ENCODE results near the gene TXNRD2.

Gene TXNRD2

DNA sequence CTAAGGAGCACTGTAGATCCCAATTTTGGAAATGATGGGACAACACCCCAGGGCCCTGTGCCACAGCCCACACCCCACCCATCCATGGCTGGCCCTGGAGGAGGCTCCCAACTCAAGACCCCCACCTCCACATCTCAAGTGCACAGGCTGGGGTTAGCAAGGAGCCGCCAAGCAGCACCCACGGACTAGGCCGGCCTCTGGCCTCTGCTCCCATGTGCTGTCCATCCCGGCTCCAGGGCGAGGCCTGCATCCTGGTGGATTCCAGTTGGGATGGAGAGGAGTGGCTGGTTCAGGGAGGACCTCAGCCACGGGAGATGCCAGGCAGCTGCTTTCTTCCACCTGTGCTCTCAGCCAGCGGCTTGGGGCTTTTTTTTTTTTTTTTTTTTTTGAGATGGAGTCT is 43.5 kb downstream of the TXNRD2 start:
- Histone ChIP-seq H3K9ac (ENCODE audit: low read depth, low read length) (no peak overlapping the region), H3K4me3 (ENCODE audit: low read depth, low read length) (no peak overlapping the region), H3K36me3 (ENCODE audit: control insufficient read depth, insufficient read depth, low read length) (no peaks in the 10 kb centered on the region), H3K9me3 (ENCODE audit: control insufficient read depth, insufficient read depth, low read length) (no peaks in the 10 kb centered on the region), H3K4me1 (ENCODE audit: control insufficient read depth, insufficient read depth, low read length) (no peaks in the 10 kb centered on the region), H3K27me3 (ENCODE audit: control insufficient read depth, insufficient read depth, low read length) (no peaks in the 10 kb centered on the region)

DNA sequence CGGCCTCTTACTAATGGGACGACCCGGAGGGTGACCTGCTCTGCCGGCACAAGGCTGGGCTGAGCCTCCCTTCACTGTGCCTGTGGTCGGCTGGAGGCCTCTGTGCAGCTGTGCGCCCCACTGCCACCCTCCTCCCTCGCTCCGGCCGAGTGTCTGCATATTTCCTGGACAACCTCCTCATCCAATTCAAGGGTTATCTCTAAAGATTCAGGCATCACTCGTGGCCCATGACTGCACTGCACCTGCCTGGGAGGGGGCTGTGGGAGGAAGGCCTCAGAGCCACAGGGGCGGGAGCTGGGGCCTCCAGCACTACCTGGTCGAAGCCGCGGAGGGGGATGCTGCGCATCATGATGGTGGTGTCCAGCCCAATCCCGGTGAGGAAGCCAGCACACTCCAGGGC is 43.9 kb downstream of the TXNRD2 start:
- Histone ChIP-seq H3K4me1 (ENCODE audit: control insufficient read depth, insufficient read depth, low read length) (no peaks in the 10 kb centered on the region), H3K36me3 (ENCODE audit: control insufficient read depth, insufficient read depth, low read length) (no peaks in the 10 kb centered on the region), H3K27me3 (ENCODE audit: control insufficient read depth, insufficient read depth, low read length) (no peaks in the 10 kb centered on the region), H3K4me3 (ENCODE audit: low read depth, low read length) (no peak overlapping the region), H3K9ac (ENCODE audit: low read depth, low read length) (no peak overlapping the region), H3K9me3 (ENCODE audit: control insufficient read depth, insufficient read depth, low read length) (no peaks in the 10 kb centered on the region)

DNA sequence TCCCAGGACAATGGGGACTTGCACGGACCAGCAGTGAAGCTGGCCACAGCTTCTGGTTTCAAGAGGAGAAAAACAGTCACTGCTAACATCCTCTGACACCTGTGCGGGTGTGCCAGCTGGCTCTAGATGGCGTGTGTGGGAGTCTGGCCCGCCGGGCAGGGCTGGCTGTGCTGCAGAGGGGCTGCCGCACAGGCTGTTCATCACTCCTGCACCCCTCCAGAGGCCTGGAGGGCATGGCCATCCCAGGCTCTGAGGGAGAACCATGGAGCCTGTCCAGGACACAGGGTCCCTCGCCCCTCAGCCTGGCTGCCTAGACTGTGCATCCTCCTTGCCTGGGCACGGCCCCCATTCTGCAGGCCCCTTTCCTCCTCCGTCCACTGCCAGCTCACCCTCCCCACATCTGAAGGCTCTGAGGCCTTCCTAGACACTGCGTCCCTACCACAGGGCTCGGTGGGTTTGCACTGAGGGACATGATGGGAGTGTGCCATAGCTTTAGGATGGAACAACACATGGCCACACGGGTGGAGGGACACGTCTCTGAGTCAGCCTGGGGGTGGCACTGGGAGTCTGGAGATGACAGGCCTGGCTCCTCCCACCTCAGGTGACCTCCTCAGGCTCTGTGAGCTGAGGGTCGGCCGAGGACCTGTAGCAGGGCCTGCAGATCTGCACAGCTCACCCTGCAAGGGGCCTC is 44.8 kb downstream of the TXNRD2 start:
- Histone ChIP-seq H3K9ac (ENCODE audit: low read depth, low read length) (no peak overlapping the region), H3K4me1 (ENCODE audit: control insufficient read depth, insufficient read depth, low read length) (peaks cover 3% of the 10 kb centered on the region)

DNA sequence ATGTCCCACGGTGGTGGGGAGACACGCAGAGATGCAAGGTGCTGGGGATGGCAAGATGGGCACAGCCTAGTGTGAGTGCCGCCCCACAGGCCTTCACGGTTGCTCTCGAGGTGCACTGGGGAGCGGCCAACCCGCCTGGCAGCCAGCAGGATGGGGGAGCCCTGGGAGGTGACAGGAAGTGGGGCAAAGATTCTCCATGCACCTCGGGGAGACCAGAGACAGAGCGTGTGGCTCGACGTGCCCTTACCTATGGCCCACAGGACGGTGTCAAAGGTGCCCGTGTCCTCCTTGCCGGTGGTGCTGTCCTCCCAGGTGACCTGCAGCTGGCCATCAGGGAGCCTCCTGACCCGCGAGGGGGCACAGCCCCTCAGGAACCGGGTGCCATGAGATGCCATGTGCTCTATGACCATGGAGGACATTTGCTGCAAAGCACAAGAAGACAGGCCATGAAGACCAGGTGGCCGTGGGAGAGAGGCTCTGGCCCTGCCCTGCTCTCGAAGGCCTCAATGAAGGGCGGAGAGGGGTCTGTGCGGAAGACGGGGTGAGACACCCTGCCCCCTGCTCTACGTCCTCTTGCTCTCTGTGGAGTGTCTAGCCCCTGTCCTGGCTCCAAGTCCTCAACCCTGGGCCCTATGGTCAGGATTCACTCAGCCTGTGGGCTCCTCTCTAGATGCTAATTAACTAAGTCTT is 46.3 kb downstream of the TXNRD2 start:
- H3K4me1 ChIP-seq (ENCODE audit: control insufficient read depth, insufficient read depth, low read length): peaks cover 4% of the 10 kb centered on the region
- no peak overlapping the region for H3K4me3 ChIP-seq (ENCODE audit: low read depth, low read length)
- no peak overlapping the region for H3K9ac ChIP-seq (ENCODE audit: low read depth, low read length)

More for the DNA sequence above, 44.8 kb downstream of the TXNRD2 start:
- Histone ChIP-seq H3K27me3 (ENCODE audit: control insufficient read depth, insufficient read depth, low read length) (no peaks in the 10 kb centered on the region), H3K4me3 (ENCODE audit: low read depth, low read length) (no peak overlapping the region), H3K9me3 (ENCODE audit: control insufficient read depth, insufficient read depth, low read length) (no peaks in the 10 kb centered on the region), H3K36me3 (ENCODE audit: control insufficient read depth, insufficient read depth, low read length) (peaks cover under 1% of the 10 kb centered on the region)

DNA sequence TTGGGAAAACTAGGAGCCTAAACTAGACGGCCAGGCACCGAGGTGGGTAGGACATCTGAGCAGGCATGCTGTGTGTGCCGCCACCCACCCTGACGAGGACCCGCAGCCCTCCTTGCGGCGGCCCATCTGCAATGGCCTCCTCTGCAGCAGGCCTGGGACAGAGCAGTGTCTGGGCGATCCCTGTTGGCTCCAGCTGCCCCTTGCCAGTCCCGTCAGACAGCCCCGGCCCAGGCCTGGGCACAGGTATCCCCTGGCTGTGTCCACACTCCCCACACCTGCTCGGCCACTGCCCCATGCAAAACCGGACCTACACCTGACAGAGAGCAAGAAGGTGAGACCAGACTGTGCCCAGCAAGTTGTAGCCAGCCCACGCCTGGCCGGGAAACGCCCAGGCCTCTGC is 48.3 kb downstream of the TXNRD2 start:
- Histone ChIP-seq H3K4me1 (ENCODE audit: control insufficient read depth, insufficient read depth, low read length) (peaks cover 4% of the 10 kb centered on the region), H3K36me3 (ENCODE audit: control insufficient read depth, insufficient read depth, low read length) (peaks cover 2% of the 10 kb centered on the region), H3K9ac (ENCODE audit: low read depth, low read length) (no peak overlapping the region), H3K4me3 (ENCODE audit: low read depth, low read length) (no peak overlapping the region), H3K9me3 (ENCODE audit: control insufficient read depth, insufficient read depth, low read length) (no peaks in the 10 kb centered on the region), H3K27me3 (ENCODE audit: control insufficient read depth, insufficient read depth, low read length) (no peaks in the 10 kb centered on the region)

More for the DNA sequence above, 46.3 kb downstream of the TXNRD2 start:
- no peaks in the 10 kb centered on the region for H3K9me3 ChIP-seq (ENCODE audit: control insufficient read depth, insufficient read depth, low read length)
- H3K36me3 ChIP-seq (ENCODE audit: control insufficient read depth, insufficient read depth, low read length): peaks cover 2% of the 10 kb centered on the region
- no peaks in the 10 kb centered on the region for H3K27me3 ChIP-seq (ENCODE audit: control insufficient read depth, insufficient read depth, low read length)

DNA sequence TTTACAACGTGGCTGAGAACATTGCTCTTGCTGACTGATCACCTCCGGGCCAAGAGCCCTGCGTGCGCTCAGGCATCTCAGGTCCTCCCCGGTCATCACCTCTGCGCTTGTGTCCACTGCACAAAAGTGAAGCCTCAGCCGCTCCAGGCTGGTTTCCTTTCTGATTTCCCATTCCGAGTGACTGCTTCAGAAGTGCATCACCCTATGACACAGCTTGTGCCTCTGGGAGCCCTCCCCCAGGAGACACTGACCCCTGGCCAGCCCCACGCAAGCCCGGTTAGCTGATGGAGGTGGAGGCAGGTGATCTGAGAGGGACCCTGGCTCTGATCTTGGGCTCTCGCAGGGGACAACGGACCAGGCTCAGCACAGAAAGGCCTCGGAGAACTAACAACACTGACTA is 48.7 kb downstream of the TXNRD2 start:
- Histone ChIP-seq H3K4me1 (ENCODE audit: control insufficient read depth, insufficient read depth, low read length) (peaks cover 4% of the 10 kb centered on the region), H3K27me3 (ENCODE audit: control insufficient read depth, insufficient read depth, low read length) (no peaks in the 10 kb centered on the region), H3K9ac (ENCODE audit: low read depth, low read length) (no peak overlapping the region), H3K4me3 (ENCODE audit: low read depth, low read length) (no peak overlapping the region), H3K9me3 (ENCODE audit: control insufficient read depth, insufficient read depth, low read length) (no peaks in the 10 kb centered on the region), H3K36me3 (ENCODE audit: control insufficient read depth, insufficient read depth, low read length) (peaks cover 2% of the 10 kb centered on the region)

DNA sequence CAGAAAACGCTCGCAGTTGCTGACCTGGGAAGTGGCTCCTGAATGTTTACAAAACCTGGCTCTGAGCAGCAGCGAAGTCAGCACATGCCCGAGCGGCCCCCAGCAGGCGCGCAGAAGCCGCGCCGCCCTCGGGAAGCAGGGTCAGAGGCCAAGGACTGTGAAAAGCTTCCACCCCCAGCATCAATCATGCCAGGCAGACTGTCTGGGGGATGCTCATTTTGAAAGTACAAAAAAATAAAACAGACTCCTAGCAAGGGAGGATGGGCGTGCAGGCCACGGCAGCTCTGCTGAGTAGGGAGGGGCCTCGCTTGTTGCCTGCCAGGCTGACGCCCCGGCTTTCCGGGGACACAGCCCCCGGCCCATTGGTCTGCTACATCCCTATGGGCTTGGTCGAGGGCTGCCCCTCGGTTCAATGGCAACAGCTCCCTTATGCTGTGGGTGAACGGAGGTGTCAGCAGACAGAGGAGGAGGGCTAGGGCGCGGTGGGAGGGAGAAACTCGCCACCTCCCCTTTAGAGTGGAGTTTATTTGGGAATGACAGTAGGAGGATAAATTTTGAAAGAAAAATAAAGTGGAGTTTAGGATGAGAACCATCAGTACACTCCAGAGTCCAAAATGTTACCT is 49.2 kb downstream of the TXNRD2 start:
- Histone ChIP-seq H3K36me3 (ENCODE audit: control insufficient read depth, insufficient read depth, low read length) (peaks cover 2% of the 10 kb centered on the region), H3K4me3 (ENCODE audit: low read depth, low read length) (no peak overlapping the region), H3K9ac (ENCODE audit: low read depth, low read length) (no peak overlapping the region)

DNA sequence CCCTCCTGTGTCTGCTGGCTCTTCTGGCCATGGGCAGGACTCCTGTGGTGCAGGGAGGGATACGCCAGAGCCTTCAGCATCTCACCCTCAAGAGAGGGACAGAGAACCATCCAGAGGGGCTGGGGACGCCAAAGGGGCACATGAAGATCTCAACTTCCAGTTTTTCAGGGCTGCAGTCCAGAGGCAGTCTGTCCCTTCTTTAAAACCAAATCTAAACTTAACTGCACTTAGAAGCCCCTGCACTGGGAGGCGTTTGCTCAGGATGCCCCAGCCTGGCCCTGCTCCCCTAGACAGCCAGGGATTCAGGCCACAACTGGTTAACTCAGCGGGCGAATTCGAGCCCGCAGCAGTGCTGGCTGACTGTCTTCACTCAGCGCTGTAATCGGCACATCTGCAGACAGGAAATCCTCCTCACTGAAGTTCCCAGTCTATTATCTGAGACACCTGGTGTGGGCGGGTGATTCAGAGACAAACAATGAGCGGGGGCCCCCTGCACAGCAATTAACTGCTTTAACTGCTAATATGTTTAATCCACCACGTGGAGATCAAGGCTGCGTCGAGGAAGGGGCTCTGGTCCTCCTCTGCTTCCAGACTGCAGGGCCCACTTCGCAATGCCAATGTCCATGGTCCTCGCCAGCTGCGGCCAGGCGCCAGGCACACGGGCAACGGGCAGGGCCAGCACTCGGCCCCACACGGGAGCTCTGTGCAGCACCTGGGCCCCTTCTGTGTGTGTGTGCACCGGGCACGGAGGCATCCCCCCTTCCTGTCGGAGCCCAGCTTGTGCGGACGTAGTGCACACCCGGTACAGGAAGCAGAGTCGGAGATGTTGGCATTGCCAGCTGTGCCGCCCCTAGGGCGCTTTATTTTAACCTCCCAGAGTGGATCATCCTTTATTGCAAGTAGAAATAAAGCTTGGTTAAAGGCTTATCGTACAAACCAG is 50.0 kb downstream of the TXNRD2 start:
- Histone ChIP-seq H3K27me3 (ENCODE audit: control insufficient read depth, insufficient read depth, low read length) (no peaks in the 10 kb centered on the region), H3K9me3 (ENCODE audit: control insufficient read depth, insufficient read depth, low read length) (no peaks in the 10 kb centered on the region), H3K36me3 (ENCODE audit: control insufficient read depth, insufficient read depth, low read length) (peaks cover 2% of the 10 kb centered on the region), H3K9ac (ENCODE audit: low read depth, low read length) (no peak overlapping the region), H3K4me3 (ENCODE audit: low read depth, low read length) (no peak overlapping the region), H3K4me1 (ENCODE audit: control insufficient read depth, insufficient read depth, low read length) (peaks cover 4% of the 10 kb centered on the region)

More for the DNA sequence above, 49.2 kb downstream of the TXNRD2 start:
- Histone ChIP-seq H3K27me3 (ENCODE audit: control insufficient read depth, insufficient read depth, low read length) (no peaks in the 10 kb centered on the region), H3K4me1 (ENCODE audit: control insufficient read depth, insufficient read depth, low read length) (peaks cover 4% of the 10 kb centered on the region), H3K9me3 (ENCODE audit: control insufficient read depth, insufficient read depth, low read length) (no peaks in the 10 kb centered on the region)

DNA sequence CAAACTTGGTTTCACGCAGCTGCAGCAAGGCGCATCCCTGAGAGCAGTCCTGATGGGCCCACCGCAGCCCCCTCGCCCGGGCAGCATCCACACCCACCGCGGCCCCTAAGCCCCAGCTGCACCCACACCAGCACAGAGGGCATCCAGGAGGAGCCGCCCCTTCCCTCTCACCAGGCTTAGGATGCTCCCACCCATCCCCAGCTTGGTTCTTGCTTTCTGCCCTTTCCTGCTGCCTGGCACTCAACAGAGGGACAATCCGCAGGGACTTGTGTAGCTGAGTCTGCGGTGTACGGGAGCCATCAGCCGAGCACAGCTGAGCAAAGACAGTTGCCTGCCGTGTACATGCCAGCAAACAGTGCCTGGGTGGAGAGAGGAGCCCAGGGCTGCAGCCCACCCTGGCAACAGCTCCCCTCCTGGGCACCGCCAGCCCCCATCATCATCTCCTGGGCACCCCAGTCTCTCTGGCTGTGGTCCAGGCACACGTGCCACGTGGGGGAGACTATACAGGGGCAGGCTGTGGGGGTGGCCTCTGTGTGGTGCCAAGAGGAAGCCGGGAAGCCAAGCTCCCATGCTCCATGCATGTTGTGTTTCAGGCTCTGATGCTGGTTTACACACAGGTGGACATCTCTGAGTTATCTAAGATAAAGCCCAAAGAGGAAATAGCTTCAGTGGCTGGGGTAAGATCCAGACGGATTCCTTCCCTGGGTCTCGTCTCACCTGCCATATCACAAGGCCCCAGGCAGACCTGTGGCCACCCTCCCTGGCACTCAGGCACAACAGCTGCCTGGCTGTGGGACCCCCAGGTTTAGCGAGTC is 50.9 kb downstream of the TXNRD2 start:
- no peak overlapping the region for H3K9ac ChIP-seq (ENCODE audit: low read depth, low read length)
- H3K4me3 ChIP-seq (ENCODE audit: low read depth, low read length): no peak overlapping the region
- H3K36me3 ChIP-seq (ENCODE audit: control insufficient read depth, insufficient read depth, low read length): peaks cover 2% of the 10 kb centered on the region
- peaks cover 4% of the 10 kb centered on the region for H3K4me1 ChIP-seq (ENCODE audit: control insufficient read depth, insufficient read depth, low read length)
- H3K27me3 ChIP-seq (ENCODE audit: control insufficient read depth, insufficient read depth, low read length): no peaks in the 10 kb centered on the region
- no peaks in the 10 kb centered on the region for H3K9me3 ChIP-seq (ENCODE audit: control insufficient read depth, insufficient read depth, low read length)

DNA sequence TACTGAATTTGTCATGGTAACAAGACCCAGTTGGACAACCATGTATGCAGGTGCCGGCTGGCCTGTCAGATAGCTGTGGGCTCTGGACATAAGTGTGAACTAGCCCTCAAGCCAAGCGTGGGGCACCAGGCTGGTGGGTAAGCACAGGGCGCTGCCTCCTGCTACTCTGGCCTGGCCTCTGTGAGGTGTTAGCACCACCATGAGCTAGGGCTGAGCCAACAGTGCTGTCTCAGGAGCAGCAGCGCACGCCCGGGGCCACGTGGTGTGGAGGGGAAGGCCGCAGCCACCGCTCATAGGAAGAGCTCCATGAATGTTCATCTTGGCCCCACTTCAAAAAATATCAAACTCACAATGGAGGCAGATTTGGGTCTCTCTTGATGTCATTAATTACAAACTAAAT is 51.7 kb downstream of the TXNRD2 start:
- Histone ChIP-seq H3K9me3 (ENCODE audit: control insufficient read depth, insufficient read depth, low read length) (no peaks in the 10 kb centered on the region), H3K27me3 (ENCODE audit: control insufficient read depth, insufficient read depth, low read length) (no peaks in the 10 kb centered on the region), H3K4me1 (ENCODE audit: control insufficient read depth, insufficient read depth, low read length) (peaks cover 4% of the 10 kb centered on the region), H3K9ac (ENCODE audit: low read depth, low read length) (no peak overlapping the region), H3K36me3 (ENCODE audit: control insufficient read depth, insufficient read depth, low read length) (peaks cover 2% of the 10 kb centered on the region), H3K4me3 (ENCODE audit: low read depth, low read length) (no peak overlapping the region)

Measured in iPS-15b (cell line).